T-cell (primary cell): ENCODE data around the gene CKB. TPM values are rescaled to one million over a fixed set of nuclear protein-coding genes. Genes with fewer than 3 reads are reported as not detected.

Experiments used
- ATAC-seq, 4 experiments: fragments of 200-7000 bp in 3 of 4; fragments of 150-1000 bp in 1 of 4; cut with Tn5 transposase; replicated peaks in 1 of 4; 1 replicate in 3 of 4; 2 replicates in 1 of 4; pipeline ENCODE4 v1.10.0; 2021; ENCODE audit warnings: moderate library complexity in 3 of 4, mild to moderate bottlenecking in 2 of 4, moderate number of reproducible peaks in 1 of 4
- CTCF ChIA-PET, 2 donors: fragments of 300-600 bp; sonication (Branson Sonifier 250); formaldehyde crosslinking; loops; one replicate each; lab custom pipeline; 2022; ENCODE audit warnings: antibody characterized with exemption in 2 of 2; lab: Charles Lee
- POLR2A ChIA-PET, 2 donors: fragments of 300-600 bp; sonication (Branson Sonifier 250); formaldehyde crosslinking; loops; one replicate each; lab custom pipeline; 2022; ENCODE audit warnings: antibody characterized with exemption in 2 of 2; lab: Charles Lee
- DNase-seq, 35 experiments: peaks; one replicate each; pipeline versions ENCODE4 v3.0.0 to v3.0.0-alpha.2; 2013 to 2023
- H3K27ac ChIP-seq: one replicate; pipeline ENCODE4 v1.5.1; 2013; ENCODE audit warnings: low read length
- H3K27me3 ChIP-seq, 2 experiments: replicated peaks in 1 of 2; 1 replicate in 1 of 2; 2 replicates in 1 of 2; pipeline versions ENCODE4 v1.6.1 to v1.7.0; 2013; ENCODE audit warnings: low read length in 1 of 2, mixed read lengths in 1 of 2; ENCODE audit not compliant: control insufficient read depth in 2 of 2, insufficient read depth in 2 of 2; ENCODE audit errors: extremely low read depth in 1 of 2
- H3K36me3 ChIP-seq, 2 donors: 1 replicate in 1 of 2; 2 replicates in 1 of 2; pipeline versions ENCODE4 v1.6.1 to v1.7.0; 2013; ENCODE audit warnings: low read length in 1 of 2; ENCODE audit not compliant: control insufficient read depth in 2 of 2, insufficient read depth in 1 of 2; ENCODE audit errors: extremely low read depth in 1 of 2
- H3K4me1 ChIP-seq, 2 experiments: 1 replicate in 1 of 2; 2 replicates in 1 of 2; pipeline versions ENCODE4 v1.6.1 to v1.7.0; 2013; ENCODE audit warnings: low read length in 2 of 2, mixed read lengths in 1 of 2; ENCODE audit not compliant: insufficient read depth in 2 of 2, control insufficient read depth in 1 of 2; ENCODE audit errors: extremely low read depth in 1 of 2
- H3K4me3 ChIP-seq, 2 donors: 1 replicate in 1 of 2; 2 replicates in 1 of 2; pipeline versions ENCODE4 v1.5.1 to v1.7.0; 2013; ENCODE audit warnings: mild to moderate bottlenecking in 2 of 2, low read length in 1 of 2, moderate library complexity in 1 of 2; ENCODE audit not compliant: control insufficient read depth in 1 of 2; ENCODE audit errors: extremely low read depth in 1 of 2
- H3K9me3 ChIP-seq: 2 replicates; pipeline ENCODE4 v1.7.0; 2013
- H3K27ac Mint-ChIP-seq, 2 donors: one replicate each; pipeline ENCODE4 v1.8.0; 2020 to 2021; ENCODE audit warnings: mild to moderate bottlenecking in 2 of 2, mixed read lengths in 2 of 2
- H3K27me3 Mint-ChIP-seq, 2 donors: one replicate each; pipeline ENCODE4 v1.8.0; 2021 to 2022; ENCODE audit warnings: mixed read lengths in 2 of 2
- H3K36me3 Mint-ChIP-seq: one replicate; pipeline ENCODE4 v1.8.0; 2021; ENCODE audit warnings: mixed read lengths
- H3K4me1 Mint-ChIP-seq, 3 donors: one replicate each; pipeline ENCODE4 v1.8.0; 2020 to 2022; ENCODE audit warnings: mixed read lengths in 3 of 3, mild to moderate bottlenecking in 1 of 3
- H3K4me3 Mint-ChIP-seq, 3 donors: one replicate each; pipeline ENCODE4 v1.8.0; 2020 to 2022; ENCODE audit warnings: mild to moderate bottlenecking in 3 of 3, mixed read lengths in 3 of 3, moderate library complexity in 3 of 3
- H3K9me3 Mint-ChIP-seq, 3 donors: one replicate each; pipeline ENCODE4 v1.8.0; 2020 to 2022; ENCODE audit warnings: mixed read lengths in 3 of 3
- WGBS: methylation state at CpG from one replicate; pipeline ENCODE4 v1.1.5; 2013; ENCODE audit warnings: missing lambda C conversion rate; ENCODE audit not compliant: insufficient coverage; 5-methylcytosine and 5-hydroxymethylcytosine counted together
- total RNA-seq, 35 experiments: library from RNA in 6 of 35; stranded (reverse) in 6 of 35; fragments of 120-200 nt in 1 of 35; gene quantifications; one replicate each; pipeline versions ENCODE4 v1.2.1 to v1.2.4 and lab custom pipeline; 2013 to 2026

Gene CKB
- total RNA-seq, 5 donors from 2014 or later (not counting 1 experiment from before 2014, with no cell fraction given): 4.7 to 7.6 (median 6.6) TPM

DNA sequence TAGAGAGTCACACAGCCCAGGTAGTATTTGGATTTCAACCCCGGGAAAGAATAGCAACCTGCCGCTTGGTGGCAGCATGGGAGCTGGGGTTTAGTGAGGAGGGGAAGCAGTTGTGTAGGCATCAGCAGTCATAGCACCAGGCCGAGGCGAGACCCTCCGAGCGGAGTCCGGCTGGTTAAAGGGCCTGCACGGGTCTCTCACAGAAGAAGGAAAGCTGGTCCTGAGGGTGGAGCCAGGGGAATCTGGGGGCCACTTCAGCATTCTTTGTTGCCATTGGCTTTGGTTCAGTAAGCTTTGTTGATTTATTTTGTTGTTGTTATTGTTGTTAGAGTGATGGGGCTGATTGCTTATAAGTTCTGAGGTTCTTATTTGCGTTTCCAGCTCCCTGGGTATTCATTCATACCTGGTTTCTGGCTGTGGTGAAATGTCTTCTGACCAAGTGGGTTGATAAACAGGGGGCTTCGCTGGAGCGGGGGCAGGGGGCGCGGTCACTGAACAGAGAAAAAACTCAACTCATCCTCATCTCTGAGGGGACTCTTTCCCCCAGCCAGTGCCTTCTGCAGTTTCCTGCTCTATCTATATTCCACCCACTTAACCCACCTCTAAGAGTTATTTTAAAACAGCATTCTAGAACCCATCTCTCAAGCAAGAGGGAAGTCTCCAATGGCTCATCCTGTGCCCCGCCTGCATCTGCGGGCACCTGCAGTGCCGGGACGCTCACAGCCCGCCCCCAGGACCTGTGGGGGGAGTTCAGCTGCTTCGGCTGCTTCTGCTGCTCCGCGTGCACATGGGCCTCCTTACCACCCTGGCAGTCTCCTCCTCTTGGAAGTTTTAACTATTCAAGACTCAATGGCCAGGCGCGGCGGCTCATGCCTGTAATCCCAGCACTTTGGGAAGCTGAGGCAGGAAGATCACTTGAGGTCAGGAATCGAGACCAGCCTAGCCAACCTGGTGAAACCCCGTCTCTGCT, 11.6 kb downstream of the CKB start:
- peaks cover 0 to 6% (median 3%) of the 10 kb centered on the region in 3 donors for H3K4me1 Mint-ChIP-seq
- no peak overlapping the region for H3K4me3 Mint-ChIP-seq
- WGBS: 97% methylated on average over 16 of the region's 26 CpGs
- H3K36me3 Mint-ChIP-seq: no peaks in the 10 kb centered on the region
- Histone ChIP-seq H3K4me1 (no peaks in the 10 kb centered on the region), H3K27ac (no peak overlapping the region), H3K4me3 (no peak overlapping the region), H3K36me3 (peaks cover 0 to 8% of the 10 kb centered on the region in 2 donors), H3K9me3 (no peaks in the 10 kb centered on the region), H3K27me3 (no peaks in the 10 kb centered on the region)
- ChIA-PET CTCF (no interaction called here), POLR2A (no interaction called here)
- H3K27me3 Mint-ChIP-seq: no peaks in the 10 kb centered on the region
- no peaks in the 10 kb centered on the region for H3K9me3 Mint-ChIP-seq
- ATAC-seq (no peak), DNase-seq (no peak)
- H3K27ac Mint-ChIP-seq: no peak overlapping the region

DNA sequence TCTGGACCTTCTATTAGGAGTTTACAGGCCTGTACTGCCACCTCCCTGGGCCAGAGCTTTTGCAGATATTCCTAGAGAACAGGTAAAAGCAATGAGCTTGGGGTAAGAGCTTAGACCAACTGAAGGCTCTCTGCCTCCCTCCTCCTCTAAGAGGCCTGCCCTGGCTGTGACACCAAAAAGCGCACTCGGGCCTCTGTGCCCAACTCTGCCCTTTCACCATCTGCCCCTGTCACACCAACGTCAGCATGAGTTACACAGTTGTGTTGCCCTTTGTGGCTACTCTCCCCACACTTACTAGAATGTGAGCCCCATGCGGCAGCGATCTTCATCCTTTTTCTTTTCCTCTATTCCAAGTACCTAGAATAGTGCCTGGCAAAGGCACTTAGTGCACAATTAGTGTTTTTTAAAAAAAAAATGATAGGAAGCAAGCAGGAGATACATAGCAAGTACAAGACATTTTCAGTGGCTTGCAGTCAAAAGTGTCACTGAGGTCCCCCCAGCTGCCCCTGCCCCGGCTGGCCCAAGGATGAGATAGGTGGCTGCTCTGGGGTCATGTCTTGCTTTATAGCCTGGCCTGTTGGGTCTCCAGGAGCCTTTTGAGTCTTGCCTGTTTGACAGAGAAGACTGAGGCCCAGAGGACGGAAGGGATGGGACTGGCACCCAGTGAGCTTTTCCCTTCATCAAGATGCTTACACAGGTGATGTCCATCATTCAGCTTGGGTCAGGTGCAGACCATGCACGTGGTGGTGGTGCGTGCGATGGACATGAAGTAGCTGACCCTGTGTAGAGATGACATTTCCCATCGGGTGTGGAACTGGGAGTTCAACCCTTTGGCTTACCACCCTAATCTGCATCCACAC, 12.5 kb downstream of the CKB start:
- Mint-ChIP-seq H3K4me1 (peaks cover 0 to 6% (median 3%) of the 10 kb centered on the region in 3 donors), H3K27me3 (no peaks in the 10 kb centered on the region), H3K36me3 (peaks cover 4% of the 10 kb centered on the region), H3K9me3 (no peaks in the 10 kb centered on the region), H3K27ac (no peak overlapping the region), H3K4me3 (no peak overlapping the region)
- Histone ChIP-seq H3K4me3 (no peak overlapping the region), H3K36me3 (peaks cover 3 to 15% of the 10 kb centered on the region in 2 donors), H3K4me1 (no peaks in the 10 kb centered on the region), H3K27me3 (no peaks in the 10 kb centered on the region), H3K27ac (no peak overlapping the region), H3K9me3 (no peaks in the 10 kb centered on the region)
- DNase-seq (no peak), ATAC-seq (no peak)
- ChIA-PET CTCF (interaction anchor here (0.5 to 0.6 kb wide), 3 partner anchors 31 to 302 kb away, joined by 3 to 4 read pairs (median 3); no protein-coding TSS in a partner anchor), POLR2A (no interaction called here)
- 95% methylated on average over 7 of the region's 11 CpGs for WGBS

DNA sequence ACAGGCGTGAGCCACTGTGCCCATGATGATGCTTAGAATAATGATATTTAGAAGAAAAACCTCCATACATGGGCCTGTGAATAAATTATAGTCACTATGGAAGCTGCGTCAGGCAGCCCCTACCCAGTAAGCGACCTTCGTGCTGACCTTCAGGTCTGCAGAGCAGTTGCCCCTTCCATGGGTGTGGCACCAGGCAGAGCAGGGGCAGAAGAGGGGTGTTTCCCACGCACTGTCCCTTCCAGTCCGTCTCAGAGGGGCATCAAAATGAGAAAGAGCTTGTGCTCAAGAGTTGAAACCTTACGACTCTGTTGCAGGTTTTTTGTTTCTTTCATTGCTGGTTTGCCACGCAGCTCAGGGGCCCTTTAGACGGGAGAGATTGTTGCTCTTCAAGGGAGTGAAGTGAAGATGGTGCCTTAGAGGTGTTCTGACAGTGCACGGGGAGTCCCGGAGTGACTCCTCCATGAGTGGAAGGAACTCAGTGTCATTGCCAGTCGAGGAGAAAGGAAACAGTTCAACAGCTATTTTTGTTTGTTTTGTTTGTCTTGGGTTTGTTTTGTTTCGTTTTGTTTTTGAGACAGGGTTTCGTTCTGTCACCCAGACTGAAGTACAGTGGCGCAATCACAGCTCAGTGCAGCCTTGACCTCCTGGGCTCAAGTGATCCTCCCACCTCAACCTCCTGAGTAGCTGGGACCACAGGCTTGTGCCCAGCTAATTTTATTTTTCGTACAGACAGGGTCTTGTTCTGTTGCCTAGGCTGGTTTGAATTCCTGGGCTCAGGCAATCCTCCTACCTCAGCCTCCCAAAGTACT, 13.9 kb downstream of the CKB start:
- no peaks in the 10 kb centered on the region for H3K4me1 ChIP-seq
- Mint-ChIP-seq H3K4me1 (peaks cover 0 to 1% (median 0%) of the 10 kb centered on the region in 3 donors), H3K4me3 (no peak overlapping the region), H3K27ac (no peak overlapping the region), H3K36me3 (peaks cover 13% of the 10 kb centered on the region), H3K27me3 (no peaks in the 10 kb centered on the region), H3K9me3 (no peaks in the 10 kb centered on the region)
- no peaks in the 10 kb centered on the region for H3K27me3 ChIP-seq
- CTCF ChIA-PET: interaction anchor here (0.7 kb wide), 2 partner anchors 11 to 19 kb away, joined by 3 to 4 read pairs; no protein-coding TSS in a partner anchor
- no peak overlapping the region for H3K27ac ChIP-seq
- whole genome bisulfite sequencing: 90% methylated on average over 11 of the region's 16 CpGs
- ATAC-seq (no peak), DNase-seq (no peak)
- H3K4me3 ChIP-seq: no peak overlapping the region
- peaks cover 7 to 24% of the 10 kb centered on the region in 2 donors for H3K36me3 ChIP-seq
- no peaks in the 10 kb centered on the region for H3K9me3 ChIP-seq
- POLR2A ChIA-PET: no interaction called here

DNA sequence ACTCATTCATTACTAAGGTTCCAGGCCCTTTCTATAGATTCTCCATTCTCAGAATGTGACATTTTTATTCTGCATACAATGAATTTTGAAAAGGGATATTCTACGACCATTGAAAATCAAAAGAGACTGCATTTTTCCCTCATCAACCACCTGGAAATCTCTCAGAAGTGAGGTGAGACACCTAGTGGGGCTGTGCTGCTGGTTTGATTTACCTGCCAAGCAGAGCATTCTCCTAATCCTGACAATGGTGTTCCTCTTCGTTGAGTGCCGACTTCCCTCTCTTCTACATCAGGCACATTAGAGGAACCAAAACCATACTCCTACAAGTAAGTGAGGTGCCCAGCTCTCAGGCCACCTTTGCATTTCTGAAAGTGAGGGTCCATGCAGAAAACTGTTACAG, 14.9 kb downstream of the CKB start:
- ATAC-seq (no peak), DNase-seq (no peak)
- Mint-ChIP-seq H3K9me3 (no peaks in the 10 kb centered on the region), H3K36me3 (peaks cover 20% of the 10 kb centered on the region), H3K27ac (no peak overlapping the region), H3K4me1 (peaks cover 0 to 1% (median 0%) of the 10 kb centered on the region in 3 donors), H3K27me3 (no peaks in the 10 kb centered on the region), H3K4me3 (no peak overlapping the region)
- ChIA-PET CTCF (no interaction called here), POLR2A (no interaction called here)
- H3K27ac ChIP-seq: no peak overlapping the region
- no peaks in the 10 kb centered on the region for H3K4me1 ChIP-seq
- no peak overlapping the region for H3K4me3 ChIP-seq
- no peaks in the 10 kb centered on the region for H3K27me3 ChIP-seq
- no peaks in the 10 kb centered on the region for H3K9me3 ChIP-seq
- 92% methylated on average over 2 of the region's 3 CpGs for WGBS
- H3K36me3 ChIP-seq: peaks cover 7 to 34% of the 10 kb centered on the region in 2 donors

DNA sequence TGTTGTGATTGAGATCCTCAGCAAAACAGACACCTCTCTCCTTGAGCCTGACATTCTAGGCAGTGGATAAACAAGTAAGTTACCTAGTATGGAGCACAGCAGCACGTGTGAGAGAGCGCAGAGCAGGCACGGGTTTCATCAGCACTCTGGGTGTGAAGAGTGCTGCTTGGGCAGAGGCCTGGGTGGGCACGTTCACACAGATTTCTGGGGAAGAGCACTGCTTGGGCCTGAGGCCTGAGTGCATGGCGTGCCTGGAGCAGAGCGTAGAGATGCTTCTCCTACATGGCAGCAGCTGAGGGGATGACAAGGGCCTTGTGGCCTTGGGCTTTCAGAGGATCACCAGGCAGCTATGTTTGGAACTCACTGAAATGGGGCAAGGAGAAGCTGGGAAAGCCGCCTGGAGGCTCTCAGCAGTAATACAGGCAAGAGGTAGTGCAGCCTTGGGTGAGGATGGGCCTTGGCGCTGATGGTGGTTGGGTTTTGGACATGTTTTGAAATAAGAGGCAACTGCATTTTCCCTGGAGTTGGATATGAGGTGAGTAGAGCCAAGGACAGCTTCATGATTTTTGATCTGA, 17.6 kb downstream of the CKB start:
- Mint-ChIP-seq H3K36me3 (peaks cover 37% of the 10 kb centered on the region), H3K4me3 (no peak overlapping the region), H3K9me3 (no peaks in the 10 kb centered on the region), H3K27ac (peak overlapping the region in 1 of 2 donors; percentile 43), H3K4me1 (peaks cover 3 to 6% (median 4%) of the 10 kb centered on the region in 3 donors), H3K27me3 (no peaks in the 10 kb centered on the region)
- ChIA-PET CTCF (no interaction called here), POLR2A (no interaction called here)
- Histone ChIP-seq H3K9me3 (no peaks in the 10 kb centered on the region), H3K27me3 (no peaks in the 10 kb centered on the region), H3K27ac (no peak overlapping the region), H3K4me1 (peaks cover 0 to 3% of the 10 kb centered on the region in 2 experiments), H3K36me3 (peaks cover 20 to 55% of the 10 kb centered on the region in 2 donors), H3K4me3 (no peak overlapping the region)
- ATAC-seq: no peak
- 87% methylated on average over 8 of the region's 8 CpGs for WGBS
- DNase-seq: no peak
